Parathyroid adenoma (tissue), 2 donors: ENCODE data around the gene TRNP1.

ENCODE experiments used
- H2AFZ ChIP-seq: fragments of 300-600 bp; sonication (generic); one replicate; pipeline ENCODE4 v1.7.0; 2017; ENCODE audit warnings: antibody characterized with exemption, mild to moderate bottlenecking
- H3K27ac ChIP-seq: fragments of 300-600 bp; sonication (generic); one replicate; pipeline ENCODE4 v1.7.0; 2017
- H3K27me3 ChIP-seq: fragments of 300-600 bp; sonication (generic); one replicate; pipeline ENCODE4 v1.7.0; 2017; ENCODE audit warnings: low read length; ENCODE audit not compliant: control insufficient read depth, insufficient read depth
- H3K36me3 ChIP-seq: fragments of 300-600 bp; sonication (generic); one replicate; pipeline ENCODE4 v1.7.0; 2017; ENCODE audit warnings: low read length; ENCODE audit not compliant: control insufficient read depth, insufficient read depth
- H3K4me1 ChIP-seq: fragments of 300-600 bp; sonication (generic); one replicate; pipeline ENCODE4 v1.7.0; 2017; ENCODE audit warnings: control low read depth
- H3K4me2 ChIP-seq: fragments of 300-600 bp; sonication (generic); one replicate; pipeline ENCODE4 v1.7.0; 2017; ENCODE audit warnings: low read length
- H3K4me3 ChIP-seq: fragments of 300-600 bp; sonication (generic); one replicate; pipeline ENCODE4 v1.7.0; 2017; ENCODE audit warnings: low read depth, low read length
- H3K79me2 ChIP-seq: fragments of 300-600 bp; sonication (generic); one replicate; pipeline ENCODE4 v1.7.0; 2017; ENCODE audit warnings: control low read depth
- H3K9ac ChIP-seq: fragments of 300-600 bp; sonication (generic); one replicate; pipeline ENCODE4 v1.7.0; 2017; ENCODE audit warnings: mild to moderate bottlenecking
- H3K9me3 ChIP-seq: fragments of 300-600 bp; sonication (generic); one replicate; pipeline ENCODE4 v1.7.0; 2017; ENCODE audit warnings: low read length; ENCODE audit not compliant: control insufficient read depth
- TF ChIP-seq, protein P1 (sequence below): fragments of 300-600 bp; sonication (generic); IDR thresholded peaks from one replicate; pipeline ENCODE4 v1.7.0; 2017; ENCODE audit warnings: antibody characterized with exemption, mild to moderate bottlenecking
- donor health status: primary hyperparathyroidism.

TRNP1 gene

DNA sequence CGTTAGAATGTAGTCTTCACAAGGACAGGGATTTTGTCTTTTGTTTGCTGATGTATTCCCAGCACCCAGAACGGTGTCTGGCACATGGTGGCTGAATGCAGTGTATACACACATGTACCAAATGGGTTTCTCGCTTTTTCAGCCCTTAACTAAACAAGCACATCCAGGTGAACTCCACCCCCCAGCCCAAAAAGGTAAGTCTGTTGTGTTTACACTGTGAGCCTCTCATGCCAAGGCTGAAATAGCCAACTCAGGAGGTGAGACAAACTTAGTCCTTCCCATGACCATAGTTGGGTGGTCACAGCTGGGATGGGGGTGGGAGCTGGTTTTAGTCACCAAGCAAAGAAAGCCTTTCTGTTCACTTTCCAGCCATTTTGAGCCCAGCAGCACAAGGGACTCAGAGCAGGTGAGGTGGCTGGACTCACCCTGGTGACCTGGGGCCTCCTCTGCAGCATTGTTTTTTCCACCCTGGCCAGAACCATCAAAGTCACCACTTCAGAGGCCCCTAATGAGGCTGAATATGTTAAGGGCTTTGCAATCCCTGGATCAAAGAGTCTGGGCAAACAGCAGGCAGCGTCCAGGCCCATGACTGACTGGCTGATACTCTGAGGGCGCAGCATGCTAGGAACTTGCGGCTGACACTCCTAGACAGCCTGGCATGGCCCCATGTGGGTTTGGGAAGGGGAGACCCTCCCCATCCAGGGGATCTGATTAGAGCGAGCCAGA is 10.4 kb downstream of the TRNP1 start:
- no peaks in the 10 kb centered on the region for H3K27me3 ChIP-seq
- H3K4me1 ChIP-seq, result peaks cover 15% of the 10 kb centered on the region
- H3K27ac ChIP-seq, result no peak overlapping the region
- H3K79me2 ChIP-seq, result no peaks in the 10 kb centered on the region
- no peak overlapping the region for H3K4me3 ChIP-seq
- no peak overlapping the region for H3K4me2 ChIP-seq
- no peaks in the 10 kb centered on the region for H3K36me3 ChIP-seq
- H2AFZ ChIP-seq, result no peak overlapping the region
- H3K9me3 ChIP-seq, result no peaks in the 10 kb centered on the region
- no peak overlapping the region for H3K9ac ChIP-seq
- TF ChIP-seq, protein P1, sequence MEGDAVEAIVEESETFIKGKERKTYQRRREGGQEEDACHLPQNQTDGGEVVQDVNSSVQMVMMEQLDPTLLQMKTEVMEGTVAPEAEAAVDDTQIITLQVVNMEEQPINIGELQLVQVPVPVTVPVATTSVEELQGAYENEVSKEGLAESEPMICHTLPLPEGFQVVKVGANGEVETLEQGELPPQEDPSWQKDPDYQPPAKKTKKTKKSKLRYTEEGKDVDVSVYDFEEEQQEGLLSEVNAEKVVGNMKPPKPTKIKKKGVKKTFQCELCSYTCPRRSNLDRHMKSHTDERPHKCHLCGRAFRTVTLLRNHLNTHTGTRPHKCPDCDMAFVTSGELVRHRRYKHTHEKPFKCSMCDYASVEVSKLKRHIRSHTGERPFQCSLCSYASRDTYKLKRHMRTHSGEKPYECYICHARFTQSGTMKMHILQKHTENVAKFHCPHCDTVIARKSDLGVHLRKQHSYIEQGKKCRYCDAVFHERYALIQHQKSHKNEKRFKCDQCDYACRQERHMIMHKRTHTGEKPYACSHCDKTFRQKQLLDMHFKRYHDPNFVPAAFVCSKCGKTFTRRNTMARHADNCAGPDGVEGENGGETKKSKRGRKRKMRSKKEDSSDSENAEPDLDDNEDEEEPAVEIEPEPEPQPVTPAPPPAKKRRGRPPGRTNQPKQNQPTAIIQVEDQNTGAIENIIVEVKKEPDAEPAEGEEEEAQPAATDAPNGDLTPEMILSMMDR, result no peak

DNA sequence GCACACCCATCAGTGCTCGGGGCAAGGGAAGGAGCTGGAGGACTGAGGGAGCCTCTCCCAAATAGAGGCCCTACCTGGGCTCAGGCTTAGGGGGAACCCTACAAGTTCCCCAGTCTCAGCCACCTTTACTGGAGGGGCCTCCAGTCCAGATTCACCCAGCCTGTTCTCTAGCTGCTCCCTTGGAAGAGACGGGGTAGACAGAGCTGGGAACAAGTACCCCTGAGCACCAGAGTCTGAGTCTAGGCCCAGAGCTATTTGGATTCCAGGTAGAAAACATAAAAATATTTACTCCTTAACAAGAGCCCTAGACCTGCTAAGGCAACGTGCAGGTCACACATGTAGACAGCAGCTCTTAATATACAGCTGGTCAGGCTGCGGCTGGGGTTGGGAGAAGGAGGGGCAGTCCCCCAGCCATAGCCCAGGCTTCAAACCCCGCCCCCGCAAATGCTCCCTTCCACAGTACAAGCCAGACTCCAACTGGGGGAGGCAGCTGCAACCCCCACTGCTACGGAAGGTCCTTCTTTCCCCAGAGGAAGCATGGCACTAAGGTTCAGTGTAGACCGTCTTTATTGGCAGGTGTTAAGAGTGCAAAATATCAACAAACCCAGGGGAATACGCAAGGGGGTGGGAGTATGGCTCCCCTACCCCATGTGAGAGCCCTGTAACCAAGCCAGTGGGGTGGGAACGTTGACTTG is 11.1 kb downstream of the TRNP1 start:
- Histone ChIP-seq H3K27me3 (no peaks in the 10 kb centered on the region), H3K4me2 (no peak overlapping the region), H2AFZ (peak overlapping the region; percentile 46), H3K79me2 (no peaks in the 10 kb centered on the region), H3K36me3 (no peaks in the 10 kb centered on the region), H3K27ac (no peak overlapping the region), H3K9me3 (no peaks in the 10 kb centered on the region), H3K9ac (no peak overlapping the region), H3K4me1 (peaks cover 20% of the 10 kb centered on the region), H3K4me3 (no peak overlapping the region)
- TF ChIP-seq, protein P1, result no peak

DNA sequence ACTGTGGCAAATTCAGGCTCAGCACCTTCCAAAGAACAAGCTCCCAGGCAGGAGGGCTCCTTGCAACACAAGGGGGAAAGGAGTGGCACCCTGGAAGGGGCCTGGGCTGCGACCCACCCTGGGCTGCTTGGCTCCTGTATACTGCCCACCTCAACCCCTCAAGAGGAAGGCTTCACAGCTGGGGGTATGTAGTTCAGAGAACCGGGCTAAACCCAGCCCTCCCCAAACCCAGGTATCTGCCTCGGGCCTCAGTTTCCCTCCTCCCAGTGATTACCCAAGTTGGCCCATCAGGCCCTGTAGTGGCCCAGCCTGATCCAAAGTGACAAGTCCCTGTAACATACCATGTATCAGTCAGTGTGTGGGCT is 11.7 kb downstream of the TRNP1 start:
- Histone ChIP-seq H3K9ac (no peak overlapping the region), H3K27ac (no peak overlapping the region), H3K4me1 (peaks cover 21% of the 10 kb centered on the region), H3K4me3 (no peak overlapping the region), H3K4me2 (no peak overlapping the region), H2AFZ (peak overlapping the region; percentile 46), H3K36me3 (no peaks in the 10 kb centered on the region), H3K79me2 (no peaks in the 10 kb centered on the region), H3K27me3 (no peaks in the 10 kb centered on the region), H3K9me3 (no peaks in the 10 kb centered on the region)
- TF ChIP-seq, protein P1, result no peak

DNA sequence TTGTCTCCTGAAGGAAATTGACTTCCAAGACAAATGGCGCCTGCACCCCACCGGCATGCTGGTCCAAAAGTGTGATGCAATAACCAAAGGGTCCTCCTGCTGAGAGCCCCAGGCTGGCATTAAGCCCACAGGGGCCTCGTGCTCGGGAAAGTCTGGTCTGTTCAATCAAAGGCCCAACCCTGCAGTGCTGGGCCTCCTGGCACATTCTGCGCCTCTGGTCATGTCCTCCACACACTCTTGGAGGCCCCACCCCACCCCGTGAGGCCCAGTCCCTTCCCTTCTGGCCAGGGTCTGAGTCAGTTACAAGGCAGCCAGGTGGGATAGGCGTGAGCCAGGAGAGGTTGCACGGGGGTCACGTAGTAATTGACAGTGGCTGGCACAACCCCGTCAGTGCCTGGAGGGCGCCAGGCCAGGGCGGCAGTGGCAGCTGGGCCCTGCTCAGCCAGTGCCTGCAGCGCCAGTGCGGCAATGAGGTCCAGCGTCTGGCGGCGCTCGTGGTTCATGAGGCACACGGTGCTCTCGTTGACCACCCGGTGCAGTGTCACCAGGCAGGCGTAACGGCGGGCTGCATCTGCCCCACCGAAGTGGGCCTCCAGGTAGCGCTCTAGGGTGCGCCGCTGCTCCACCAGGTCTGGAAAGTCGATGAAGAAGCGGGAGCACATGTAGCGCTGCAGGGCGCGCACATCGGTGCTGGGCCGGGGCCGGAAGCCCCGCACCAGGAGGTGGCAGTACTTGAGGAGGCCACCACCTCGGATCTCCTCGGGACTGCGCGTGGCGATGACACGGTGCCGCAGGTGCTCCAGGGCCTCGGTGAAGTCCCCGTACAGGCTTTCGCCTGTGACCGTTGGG is 12.4 kb downstream of the TRNP1 start:
- no peaks in the 10 kb centered on the region for H3K79me2 ChIP-seq
- no peaks in the 10 kb centered on the region for H3K9me3 ChIP-seq
- no peak overlapping the region for H3K27ac ChIP-seq
- no peak overlapping the region for H3K4me2 ChIP-seq
- TF ChIP-seq, protein P1, result no peak
- H3K9ac ChIP-seq, result no peak overlapping the region
- no peak overlapping the region for H3K4me3 ChIP-seq
- H2AFZ ChIP-seq, result no peak overlapping the region
- no peaks in the 10 kb centered on the region for H3K27me3 ChIP-seq
- H3K4me1 ChIP-seq, result peaks cover 24% of the 10 kb centered on the region
- no peaks in the 10 kb centered on the region for H3K36me3 ChIP-seq
